ENCODE data around the gene HES1.
"Not testable (repeated sequence)": the region's sequence is repeated elsewhere in the genome, so short reads cannot be mapped to it uniquely, and the experiment has no call there.

Gene HES1

GRCh38 chr3:194126790-194127189 lies 9.2 kb upstream of the HES1 start:
- Histone ChIP-seq H3K4me3 (IDR thresholded peaks at IDR 0.05; ENCODE audit: insufficient read depth, low read depth, low read length) (no peak overlapping the region), H3K4me1 (ENCODE audit: low read depth, poor library complexity, severe bottlenecking) (peaks cover 21% of the 10 kb centered on the region), H3K36me3 (ENCODE audit: insufficient read depth) (no peaks in the 10 kb centered on the region), H3K4me2 (no peak overlapping the region), H3K9ac (no peak overlapping the region), H3K27ac (no peak overlapping the region), H3K27me3 (ENCODE audit: insufficient read depth, low read depth) (peaks cover 28% of the 10 kb centered on the region), H3K79me2 (ENCODE audit: insufficient read depth, low read depth) (no peaks in the 10 kb centered on the region), H2AFZ (ENCODE audit: low read depth) (no peak overlapping the region), H4K20me1 (ENCODE audit: insufficient read depth) (no peaks in the 10 kb centered on the region)
- no peak for TF ChIP-seq CTCF (conservative IDR thresholded peaks at IDR 0.05; ENCODE audit: low read depth, low read length)

- no peaks in the 10 kb centered on the region for H3K79me2 ChIP-seq (ENCODE audit: insufficient read depth, low read depth)
- no peak overlapping the region for H3K4me3 ChIP-seq (IDR thresholded peaks at IDR 0.05; ENCODE audit: insufficient read depth, low read depth, low read length)
- TF ChIP-seq CTCF (conservative IDR thresholded peaks at IDR 0.05; ENCODE audit: low read depth, low read length) = no peak
- H3K4me2 ChIP-seq = no peak overlapping the region
- no peak overlapping the region for H3K9ac ChIP-seq
- H3K4me1 ChIP-seq (ENCODE audit: low read depth, poor library complexity, severe bottlenecking) = peaks cover 30% of the 10 kb centered on the region
- no peak overlapping the region for H3K27ac ChIP-seq
- no peaks in the 10 kb centered on the region for H4K20me1 ChIP-seq (ENCODE audit: insufficient read depth)
- H3K27me3 ChIP-seq (ENCODE audit: insufficient read depth, low read depth) = peaks cover 44% of the 10 kb centered on the region
- no peaks in the 10 kb centered on the region for H3K36me3 ChIP-seq (ENCODE audit: insufficient read depth)
- no peak overlapping the region for H2AFZ ChIP-seq (ENCODE audit: low read depth)
Measured at GRCh38 chr3:194128202-194128918, 7.6 kb upstream of the HES1 start.

- H2AFZ ChIP-seq (ENCODE audit: low read depth); H3K9ac ChIP-seq; H3K79me2 ChIP-seq (ENCODE audit: insufficient read depth, low read depth); H3K4me2 ChIP-seq; H3K27ac ChIP-seq; H4K20me1 ChIP-seq (ENCODE audit: insufficient read depth); H3K36me3 ChIP-seq (ENCODE audit: insufficient read depth); H3K4me3 ChIP-seq (IDR thresholded peaks at IDR 0.05; ENCODE audit: insufficient read depth, low read depth, low read length): not testable (repeated sequence)
- Histone ChIP-seq H3K27me3 (ENCODE audit: insufficient read depth, low read depth) (peaks cover 49% of the 10 kb centered on the region), H3K4me1 (ENCODE audit: low read depth, poor library complexity, severe bottlenecking) (peaks cover 35% of the 10 kb centered on the region)
Measured at GRCh38 chr3:194128919-194129295, 7.0 kb upstream of the HES1 start.

- TF ChIP-seq CTCF (conservative IDR thresholded peaks at IDR 0.05; ENCODE audit: low read depth, low read length) = no peak
- Histone ChIP-seq H4K20me1 (ENCODE audit: insufficient read depth) (no peaks in the 10 kb centered on the region), H2AFZ (ENCODE audit: low read depth) (no peak overlapping the region), H3K4me2 (peak overlapping the region; percentile 71; the same call in 1 of the 2 replicates), H3K4me3 (IDR thresholded peaks at IDR 0.05; ENCODE audit: insufficient read depth, low read depth, low read length) (no peak overlapping the region), H3K79me2 (ENCODE audit: insufficient read depth, low read depth) (no peaks in the 10 kb centered on the region), H3K4me1 (ENCODE audit: low read depth, poor library complexity, severe bottlenecking) (peaks cover 35% of the 10 kb centered on the region), H3K36me3 (ENCODE audit: insufficient read depth) (no peaks in the 10 kb centered on the region), H3K9ac (no peak overlapping the region), H3K27ac (no peak overlapping the region), H3K27me3 (ENCODE audit: insufficient read depth, low read depth) (peaks cover 49% of the 10 kb centered on the region)
Measured at GRCh38 chr3:194129581-194130133, 6.3 kb upstream of the HES1 start.

- Histone ChIP-seq H3K9ac (no peak overlapping the region), H3K4me1 (ENCODE audit: low read depth, poor library complexity, severe bottlenecking) (peaks cover 37% of the 10 kb centered on the region), H3K4me2 (peak overlapping the region; percentile 71; the same call in 1 of the 2 replicates), H3K27ac (no peak overlapping the region), H4K20me1 (ENCODE audit: insufficient read depth) (no peaks in the 10 kb centered on the region), H2AFZ (ENCODE audit: low read depth) (no peak overlapping the region), H3K36me3 (ENCODE audit: insufficient read depth) (no peaks in the 10 kb centered on the region), H3K79me2 (ENCODE audit: insufficient read depth, low read depth) (no peaks in the 10 kb centered on the region), H3K4me3 (IDR thresholded peaks at IDR 0.05; ENCODE audit: insufficient read depth, low read depth, low read length) (no peak overlapping the region), H3K27me3 (ENCODE audit: insufficient read depth, low read depth) (peaks cover 51% of the 10 kb centered on the region)
- TF ChIP-seq CTCF (conservative IDR thresholded peaks at IDR 0.05; ENCODE audit: low read depth, low read length) = no peak
Measured at GRCh38 chr3:194130188-194130587, 5.8 kb upstream of the HES1 start.

Measured in KMS-11 (cell line).